ENCODE measurements around the gene RNF121.
A peak's percentile ranks its signal among the peaks of the same experiment; 100 is the strongest.

Gene RNF121

GRCh38 chr11:71934213-71934612 lies 5.4 kb downstream of the RNF121 start:
- TF ChIP-seq, protein P1, sequence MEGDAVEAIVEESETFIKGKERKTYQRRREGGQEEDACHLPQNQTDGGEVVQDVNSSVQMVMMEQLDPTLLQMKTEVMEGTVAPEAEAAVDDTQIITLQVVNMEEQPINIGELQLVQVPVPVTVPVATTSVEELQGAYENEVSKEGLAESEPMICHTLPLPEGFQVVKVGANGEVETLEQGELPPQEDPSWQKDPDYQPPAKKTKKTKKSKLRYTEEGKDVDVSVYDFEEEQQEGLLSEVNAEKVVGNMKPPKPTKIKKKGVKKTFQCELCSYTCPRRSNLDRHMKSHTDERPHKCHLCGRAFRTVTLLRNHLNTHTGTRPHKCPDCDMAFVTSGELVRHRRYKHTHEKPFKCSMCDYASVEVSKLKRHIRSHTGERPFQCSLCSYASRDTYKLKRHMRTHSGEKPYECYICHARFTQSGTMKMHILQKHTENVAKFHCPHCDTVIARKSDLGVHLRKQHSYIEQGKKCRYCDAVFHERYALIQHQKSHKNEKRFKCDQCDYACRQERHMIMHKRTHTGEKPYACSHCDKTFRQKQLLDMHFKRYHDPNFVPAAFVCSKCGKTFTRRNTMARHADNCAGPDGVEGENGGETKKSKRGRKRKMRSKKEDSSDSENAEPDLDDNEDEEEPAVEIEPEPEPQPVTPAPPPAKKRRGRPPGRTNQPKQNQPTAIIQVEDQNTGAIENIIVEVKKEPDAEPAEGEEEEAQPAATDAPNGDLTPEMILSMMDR (conservative IDR thresholded peaks at IDR 0.05) = no peak; the same call in 1 of the 2 replicates
- no peak for TF ChIP-seq ZFX (IDR thresholded peaks at IDR 0.05)
- no peak overlapping the region for H3K27ac ChIP-seq

GRCh38 chr11:71935338-71935925 lies 6.6 kb downstream of the RNF121 start:
- no peak overlapping the region for H3K27ac ChIP-seq
- TF ChIP-seq, protein P1 (conservative IDR thresholded peaks at IDR 0.05) = no peak
- no peak for TF ChIP-seq ZFX (IDR thresholded peaks at IDR 0.05)

GRCh38 chr11:71936825-71937224 lies 8.0 kb downstream of the RNF121 start:
- peak overlapping the region; percentile 55; the same call in 1 of the 2 replicates for H3K27ac ChIP-seq
- TF ChIP-seq, protein P1 (conservative IDR thresholded peaks at IDR 0.05) = no peak
- no peak for TF ChIP-seq ZFX (IDR thresholded peaks at IDR 0.05)

DNA sequence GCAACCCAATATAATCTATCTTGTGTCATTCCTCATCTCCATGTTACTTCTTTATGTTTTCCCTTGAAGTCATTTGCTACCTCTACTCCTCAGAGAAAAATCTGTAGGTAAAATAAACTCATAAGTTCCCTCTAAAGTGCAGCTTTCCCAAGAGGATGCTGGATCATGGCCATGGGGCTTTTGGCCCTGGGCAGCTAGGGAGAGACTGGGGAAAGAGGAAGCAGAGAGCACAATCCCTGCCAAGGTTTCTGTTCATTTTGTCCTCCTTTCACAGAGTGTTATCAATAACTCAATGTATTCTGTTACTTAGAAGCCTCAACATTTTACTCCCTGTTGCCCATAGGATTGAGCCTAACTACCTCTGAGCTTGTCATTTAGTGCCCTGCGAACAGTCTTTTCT lies 9.0 kb downstream of the RNF121 start:
- TF ChIP-seq ZFX (IDR thresholded peaks at IDR 0.05) = no peak
- TF ChIP-seq, protein P1 (conservative IDR thresholded peaks at IDR 0.05) = no peak
- H3K27ac ChIP-seq = peak overlapping the region; percentile 55

DNA sequence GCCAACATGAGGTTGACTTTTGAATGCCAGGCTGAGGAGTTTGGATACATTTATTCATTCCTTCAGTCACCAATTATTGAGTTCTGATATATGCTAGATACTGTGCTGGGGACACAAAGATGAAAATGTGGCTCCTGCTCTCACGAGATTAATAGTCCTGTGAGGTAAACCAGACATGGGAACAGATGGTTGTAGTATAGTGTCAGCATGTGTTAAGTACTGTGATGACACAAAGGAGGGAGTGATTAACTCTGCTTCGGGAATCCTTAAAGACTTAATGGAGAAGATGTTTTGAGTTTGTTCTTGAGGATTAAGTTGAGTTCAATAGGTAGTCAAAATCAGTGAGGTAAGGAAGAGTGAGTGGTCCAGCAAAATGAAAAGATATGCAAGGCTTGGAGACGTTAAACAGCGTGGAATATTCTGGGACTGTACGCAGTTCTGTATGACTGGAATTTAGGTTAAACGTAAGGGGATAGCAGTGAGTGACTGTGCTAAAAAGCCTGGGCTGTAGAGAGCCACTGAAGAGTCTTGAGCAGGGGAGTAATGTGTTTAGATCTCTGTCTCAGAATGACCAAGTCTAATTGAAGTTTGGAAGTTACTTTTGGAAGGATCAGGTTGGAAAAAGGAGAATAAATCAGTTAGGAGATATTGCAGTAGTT lies 11.8 kb downstream of the RNF121 start:
- H3K27ac ChIP-seq = no peak overlapping the region
- TF ChIP-seq ZFX (IDR thresholded peaks at IDR 0.05) = no peak
- TF ChIP-seq, protein P1 (conservative IDR thresholded peaks at IDR 0.05) = no peak

GRCh38 chr11:71946144-71946571 lies 17.3 kb downstream of the RNF121 start:
- H3K27ac ChIP-seq = no peak overlapping the region

DNA sequence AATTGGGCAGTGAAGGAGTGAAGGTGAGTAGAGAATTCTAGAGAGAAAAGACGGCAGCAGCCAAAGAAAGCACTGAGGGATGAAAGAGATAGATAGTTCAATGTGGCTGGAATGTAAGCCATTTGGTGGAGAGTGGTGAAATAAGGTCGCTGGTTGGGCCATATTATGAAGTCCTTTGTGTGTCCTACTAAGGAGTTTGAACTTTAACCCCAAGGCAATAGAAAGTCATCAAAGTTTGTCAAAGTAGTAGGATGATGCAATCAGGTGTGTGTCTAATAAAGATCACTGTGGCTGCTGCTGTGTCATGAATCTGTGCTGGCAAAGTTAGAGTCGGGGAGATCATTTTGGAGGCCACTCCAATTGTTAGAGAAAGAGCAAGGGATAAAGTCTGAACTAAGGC lies 18.7 kb downstream of the RNF121 start:
- TF ChIP-seq, protein P1 (conservative IDR thresholded peaks at IDR 0.05) = no peak
- TF ChIP-seq ZFX (IDR thresholded peaks at IDR 0.05) = no peak
- no peak overlapping the region for H3K27ac ChIP-seq

More at GRCh38 chr11:71946144-71946571, 17.3 kb downstream of the RNF121 start:
- TF ChIP-seq, protein P1 (conservative IDR thresholded peaks at IDR 0.05) = no peak
- no peak for TF ChIP-seq ZFX (IDR thresholded peaks at IDR 0.05)

Measured in C4-2B (cell line).